ENCODE measurements around the gene FAM90A1.
"Not testable (repeated sequence)": the region's sequence is repeated elsewhere in the genome, so short reads cannot be mapped to it uniquely, and the experiment has no call there.

Gene FAM90A1

GRCh38 chr12:8226992-8227731 is at the start of gene FAM90A1:
TSS of gene FAM90A1 (minus strand) at chr12:8227618. CDS start at chr12:8224832, 2,786 bp downstream.
- DNase-seq: not testable (repeated sequence)

- DNase-seq: not testable (repeated sequence)
These were observed 49.0 kb upstream of the FAM90A1 start for GRCh38 chr12:8276397-8276796.

GRCh38 chr12:8266706-8267105 is 39.3 kb upstream of the FAM90A1 start:
- not testable (repeated sequence) for DNase-seq

- DNase-seq: not testable (repeated sequence)
These were observed 36.8 kb upstream of the FAM90A1 start for GRCh38 chr12:8264236-8264635.

GRCh38 chr12:8261111-8261554 is 33.7 kb upstream of the FAM90A1 start:
- not testable (repeated sequence) for DNase-seq

- DNase-seq: not testable (repeated sequence)
These were observed 28.9 kb upstream of the FAM90A1 start for GRCh38 chr12:8256356-8256755.

- not testable (repeated sequence) for DNase-seq
These were observed 27.3 kb upstream of the FAM90A1 start for GRCh38 chr12:8254705-8255104.

GRCh38 chr12:8252056-8252818 is 24.8 kb upstream of the FAM90A1 start:
- not testable (repeated sequence) for DNase-seq

- DNase-seq: not testable (repeated sequence)
These were observed 24.2 kb upstream of the FAM90A1 start for GRCh38 chr12:8251616-8252015.

- DNase-seq: not testable (repeated sequence)
These were observed 19.6 kb upstream of the FAM90A1 start for GRCh38 chr12:8246941-8247535.

GRCh38 chr12:8243682-8244161 is 16.3 kb upstream of the FAM90A1 start:
- not testable (repeated sequence) for DNase-seq

GRCh38 chr12:8242880-8243681 is 15.7 kb upstream of the FAM90A1 start:
- DNase-seq: peak; percentile 95

- DNase-seq: not testable (repeated sequence)
These were observed 15.1 kb upstream of the FAM90A1 start for GRCh38 chr12:8242622-8242879.

- DNase-seq: not testable (repeated sequence)
These were observed 14.7 kb upstream of the FAM90A1 start for GRCh38 chr12:8241917-8242621.

GRCh38 chr12:8240340-8241114 is 13.1 kb upstream of the FAM90A1 start:
- not testable (repeated sequence) for DNase-seq

GRCh38 chr12:8237031-8237430 is 9.6 kb upstream of the FAM90A1 start:
- DNase-seq: not testable (repeated sequence)

- DNase-seq: not testable (repeated sequence)
These were observed 8.1 kb upstream of the FAM90A1 start for GRCh38 chr12:8235316-8236157.

- DNase-seq: not testable (repeated sequence)
These were observed 7.3 kb upstream of the FAM90A1 start for GRCh38 chr12:8234746-8235145.

- DNase-seq: not testable (repeated sequence)
These were observed 6.6 kb upstream of the FAM90A1 start for GRCh38 chr12:8233935-8234495.

All from NCI-H2107 (cell line).